ENCODE results near the gene DOCK1.

Gene DOCK1

DNA sequence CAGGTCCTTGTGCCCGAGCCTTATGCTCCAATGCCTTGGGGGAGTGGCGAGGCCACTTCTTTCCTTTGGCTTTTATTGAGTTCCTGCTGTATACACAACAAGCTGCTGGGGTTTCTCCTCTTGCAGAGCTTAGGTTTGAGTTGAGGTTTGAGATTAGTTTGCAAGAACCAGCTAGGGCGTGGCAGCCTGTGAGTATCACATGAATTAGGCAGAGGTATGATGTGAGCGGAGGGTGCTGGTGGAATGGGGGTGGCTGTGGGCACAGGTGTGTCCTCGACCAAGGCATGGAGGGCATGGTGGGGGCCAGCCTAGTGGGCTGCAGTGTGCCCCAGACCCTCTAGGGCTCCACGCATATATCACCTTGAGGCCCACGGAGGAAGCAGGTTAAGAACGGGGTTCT lies 123.3 kb downstream of the DOCK1 start:
- no peak overlapping the region for H3K9ac ChIP-seq
- no peak overlapping the region for H3K4me2 ChIP-seq (ENCODE audit: low read length)
- H3K27me3 ChIP-seq (ENCODE audit: control insufficient read depth, insufficient read depth, low read length): no peaks in the 10 kb centered on the region
- no peaks in the 10 kb centered on the region for H3K4me1 ChIP-seq
- TF ChIP-seq, protein P1, sequence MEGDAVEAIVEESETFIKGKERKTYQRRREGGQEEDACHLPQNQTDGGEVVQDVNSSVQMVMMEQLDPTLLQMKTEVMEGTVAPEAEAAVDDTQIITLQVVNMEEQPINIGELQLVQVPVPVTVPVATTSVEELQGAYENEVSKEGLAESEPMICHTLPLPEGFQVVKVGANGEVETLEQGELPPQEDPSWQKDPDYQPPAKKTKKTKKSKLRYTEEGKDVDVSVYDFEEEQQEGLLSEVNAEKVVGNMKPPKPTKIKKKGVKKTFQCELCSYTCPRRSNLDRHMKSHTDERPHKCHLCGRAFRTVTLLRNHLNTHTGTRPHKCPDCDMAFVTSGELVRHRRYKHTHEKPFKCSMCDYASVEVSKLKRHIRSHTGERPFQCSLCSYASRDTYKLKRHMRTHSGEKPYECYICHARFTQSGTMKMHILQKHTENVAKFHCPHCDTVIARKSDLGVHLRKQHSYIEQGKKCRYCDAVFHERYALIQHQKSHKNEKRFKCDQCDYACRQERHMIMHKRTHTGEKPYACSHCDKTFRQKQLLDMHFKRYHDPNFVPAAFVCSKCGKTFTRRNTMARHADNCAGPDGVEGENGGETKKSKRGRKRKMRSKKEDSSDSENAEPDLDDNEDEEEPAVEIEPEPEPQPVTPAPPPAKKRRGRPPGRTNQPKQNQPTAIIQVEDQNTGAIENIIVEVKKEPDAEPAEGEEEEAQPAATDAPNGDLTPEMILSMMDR (IDR thresholded peaks at IDR 0.05): no peak
- H2AFZ ChIP-seq: no peak overlapping the region
- H3K4me3 ChIP-seq (ENCODE audit: low read depth, low read length): no peak overlapping the region
- no peaks in the 10 kb centered on the region for H3K9me3 ChIP-seq (ENCODE audit: control insufficient read depth, low read length)
- no peaks in the 10 kb centered on the region for H3K36me3 ChIP-seq (ENCODE audit: control insufficient read depth, insufficient read depth, low read length)
- no peak overlapping the region for H3K27ac ChIP-seq
- no peaks in the 10 kb centered on the region for H3K79me2 ChIP-seq

DNA sequence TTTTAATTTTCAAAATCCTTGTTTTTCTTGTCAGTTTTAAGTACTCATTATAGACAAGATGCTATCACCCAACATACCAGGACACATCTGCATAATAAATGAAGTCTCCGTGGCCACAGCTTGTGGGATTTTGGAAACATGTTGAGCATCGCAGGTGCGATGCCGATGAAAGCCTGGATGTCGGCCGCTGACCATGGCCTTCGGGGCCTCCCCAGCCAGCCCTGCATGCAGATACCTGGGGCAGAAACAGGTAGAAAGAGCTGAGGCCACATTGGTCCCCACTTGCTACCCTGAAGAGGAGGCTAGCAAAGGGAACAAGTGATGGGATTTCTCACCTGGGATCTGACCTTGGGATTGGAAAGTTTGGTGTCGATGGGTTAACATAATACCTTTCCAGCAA lies 123.8 kb downstream of the DOCK1 start:
- Histone ChIP-seq H3K9me3 (ENCODE audit: control insufficient read depth, low read length) (no peaks in the 10 kb centered on the region), H2AFZ (no peak overlapping the region), H3K27ac (no peak overlapping the region), H3K4me3 (ENCODE audit: low read depth, low read length) (no peak overlapping the region), H3K79me2 (no peaks in the 10 kb centered on the region), H3K27me3 (ENCODE audit: control insufficient read depth, insufficient read depth, low read length) (no peaks in the 10 kb centered on the region), H3K9ac (no peak overlapping the region), H3K36me3 (ENCODE audit: control insufficient read depth, insufficient read depth, low read length) (no peaks in the 10 kb centered on the region), H3K4me2 (ENCODE audit: low read length) (no peak overlapping the region), H3K4me1 (no peaks in the 10 kb centered on the region)
- TF ChIP-seq, protein P1 (IDR thresholded peaks at IDR 0.05): no peak

DNA sequence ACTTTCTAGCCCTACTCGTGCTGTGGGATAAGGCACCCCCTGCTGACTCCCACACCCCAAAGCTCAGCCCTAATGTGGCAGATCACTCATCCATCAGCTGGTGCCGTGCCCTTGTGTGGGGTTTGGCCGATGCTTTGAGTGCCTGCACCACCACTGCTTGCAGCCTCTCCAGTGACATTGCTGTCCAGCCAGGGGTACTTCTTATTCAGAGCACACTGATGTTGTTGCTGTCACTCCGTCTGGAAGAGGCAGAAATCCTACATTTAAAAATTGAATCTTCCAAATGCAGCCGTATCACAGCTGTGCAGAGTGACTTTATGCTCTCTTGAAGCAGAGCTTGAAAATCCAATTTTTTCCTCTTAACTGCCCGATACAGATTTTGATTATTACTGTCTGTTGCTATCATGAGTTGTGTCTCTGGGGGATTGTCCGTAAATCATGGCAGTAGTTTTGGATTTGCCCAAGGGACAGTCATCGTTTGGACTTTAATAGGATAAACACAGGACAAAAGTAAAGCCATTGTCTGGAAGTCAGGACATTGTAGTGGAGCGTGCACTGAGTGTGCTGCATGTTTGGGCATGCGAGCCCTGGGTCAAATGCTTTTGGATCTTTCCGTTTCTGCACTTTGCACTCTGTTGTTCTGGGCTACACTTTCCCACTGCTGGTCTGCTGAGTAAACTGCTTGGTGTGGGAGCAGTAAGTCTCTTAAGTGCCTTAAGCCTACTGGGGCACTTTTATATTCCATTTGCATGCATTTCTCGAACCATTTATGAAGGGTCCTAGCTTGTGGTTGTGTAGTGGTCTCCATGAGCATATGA lies 128.2 kb downstream of the DOCK1 start:
- H3K9ac ChIP-seq: no peak overlapping the region

DNA sequence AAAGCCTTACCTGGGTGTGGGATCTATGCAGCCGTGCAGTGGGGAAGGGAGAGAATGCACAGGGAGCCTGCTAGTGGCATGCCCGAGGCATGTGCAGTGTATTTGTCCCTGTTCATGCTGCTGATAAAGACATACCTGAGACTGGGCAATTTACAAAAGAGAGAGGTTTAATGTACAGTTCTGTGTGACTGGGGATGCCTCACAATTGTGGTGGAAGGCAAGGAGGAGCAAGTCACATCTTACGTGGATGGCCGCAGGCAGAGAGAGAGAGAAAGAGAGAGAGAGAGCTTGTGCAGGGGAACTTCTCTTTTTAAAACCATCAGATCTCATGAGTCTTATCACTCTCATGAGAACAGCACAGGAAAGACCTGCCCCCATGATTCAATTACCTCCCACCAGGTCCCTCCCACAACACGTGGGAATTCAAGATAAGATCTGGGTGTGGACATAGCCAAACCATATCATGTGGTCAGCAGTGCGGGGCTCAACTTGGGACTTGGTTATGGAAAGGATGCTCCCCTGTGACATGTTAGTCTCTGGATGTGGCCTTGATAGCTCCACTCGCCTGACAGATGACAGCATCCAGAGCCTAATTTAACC lies 128.9 kb downstream of the DOCK1 start:
- H3K9ac ChIP-seq: no peak overlapping the region
- no peaks in the 10 kb centered on the region for H3K4me1 ChIP-seq
- H3K27me3 ChIP-seq (ENCODE audit: control insufficient read depth, insufficient read depth, low read length): no peaks in the 10 kb centered on the region
- no peaks in the 10 kb centered on the region for H3K9me3 ChIP-seq (ENCODE audit: control insufficient read depth, low read length)
- no peak overlapping the region for H3K4me3 ChIP-seq (ENCODE audit: low read depth, low read length)
- no peak overlapping the region for H3K27ac ChIP-seq
- TF ChIP-seq, protein P1 (IDR thresholded peaks at IDR 0.05): no peak
- no peaks in the 10 kb centered on the region for H3K79me2 ChIP-seq
- no peaks in the 10 kb centered on the region for H3K36me3 ChIP-seq (ENCODE audit: control insufficient read depth, insufficient read depth, low read length)
- no peak overlapping the region for H2AFZ ChIP-seq
- H3K4me2 ChIP-seq (ENCODE audit: low read length): no peak overlapping the region

More for the DNA sequence above, 128.2 kb downstream of the DOCK1 start:
- H3K4me1 ChIP-seq: no peaks in the 10 kb centered on the region
- no peaks in the 10 kb centered on the region for H3K79me2 ChIP-seq
- TF ChIP-seq, protein P1 (IDR thresholded peaks at IDR 0.05): no peak
- no peaks in the 10 kb centered on the region for H3K27me3 ChIP-seq (ENCODE audit: control insufficient read depth, insufficient read depth, low read length)
- no peak overlapping the region for H3K4me3 ChIP-seq (ENCODE audit: low read depth, low read length)
- no peak overlapping the region for H2AFZ ChIP-seq
- no peaks in the 10 kb centered on the region for H3K36me3 ChIP-seq (ENCODE audit: control insufficient read depth, insufficient read depth, low read length)
- no peaks in the 10 kb centered on the region for H3K9me3 ChIP-seq (ENCODE audit: control insufficient read depth, low read length)
- no peak overlapping the region for H3K27ac ChIP-seq
- no peak overlapping the region for H3K4me2 ChIP-seq (ENCODE audit: low read length)

All from parathyroid adenoma (tissue), 2 donors.